Daoy (cell line): Measurements from ENCODE around the gene PDCL2. TPM values are rescaled to one million over a fixed set of nuclear protein-coding genes. Genes with fewer than 3 reads are reported as not detected.
A peak's percentile ranks its signal among the peaks of the same experiment; 100 is the strongest.
"Not testable (repeated sequence)": the region's sequence is repeated elsewhere in the genome, so short reads cannot be mapped to it uniquely, and the experiment has no call there.

Source experiments
- DNase-seq: peaks from one replicate; pipeline ENCODE4 v3.0.0-alpha.2; 2015; ENCODE audit warnings: low read depth
- total RNA-seq: library from RNA; depleted of rRNA; stranded (reverse); fragments of >200 nt; shearing (Covaris generic); gene quantifications from 2 replicates; pipeline ENCODE4 v1.2.3, GENCODE V29; 2014

The PDCL2 gene
- total RNA-seq, 1 experiment from 2014 or later = not detected

GRCh38 chr4:55588160-55588559, 3.9 kb downstream of the PDCL2 start:
- no peak for DNase-seq

- not testable (repeated sequence) for DNase-seq
These were observed 9.3 kb downstream of the PDCL2 start for GRCh38 chr4:55582773-55583172.

- DNase-seq = no peak
These were observed 13.6 kb downstream of the PDCL2 start for GRCh38 chr4:55578341-55579010.

GRCh38 chr4:55575513-55575912, 16.5 kb downstream of the PDCL2 start:
- no peak for DNase-seq

GRCh38 chr4:55574252-55574651, 17.8 kb downstream of the PDCL2 start:
- peak; percentile 11 for DNase-seq

GRCh38 chr4:55571806-55572205, 20.2 kb downstream of the PDCL2 start:
- no peak for DNase-seq

GRCh38 chr4:55568905-55569504, 23.0 kb downstream of the PDCL2 start:
- DNase-seq = no peak

GRCh38 chr4:55561889-55562288, 30.2 kb downstream of the PDCL2 start:
- DNase-seq = no peak

- DNase-seq = no peak
These were observed 31.9 kb downstream of the PDCL2 start for GRCh38 chr4:55560096-55560495.

- DNase-seq = no peak
These were observed 37.5 kb downstream of the PDCL2 start for GRCh38 chr4:55554453-55555030.

GRCh38 chr4:55553441-55554201, 38.4 kb downstream of the PDCL2 start:
- peak; percentile 75 for DNase-seq

GRCh38 chr4:55551964-55552363, 40.1 kb downstream of the PDCL2 start:
- DNase-seq = not testable (repeated sequence)

GRCh38 chr4:55549888-55550287, 42.2 kb downstream of the PDCL2 start:
- peak; percentile 37 for DNase-seq

GRCh38 chr4:55547918-55548317, 44.1 kb downstream of the PDCL2 start:
- no peak for DNase-seq

GRCh38 chr4:55547466-55547770, 44.6 kb downstream of the PDCL2 start:
- peak; percentile 39 for DNase-seq

GRCh38 chr4:55546756-55547465, 45.1 kb downstream of the PDCL2 start, which contains the start of gene CLOCK:
Gene CLOCK (minus strand): TSS chr4:55546909. CDS start chr4:55482785, 64,124 bp downstream.
- DNase-seq = peak; percentile 81

- DNase-seq = no peak
These were observed 45.6 kb downstream of the PDCL2 start for GRCh38 chr4:55546506-55546755.

GRCh38 chr4:55545641-55546505, 46.2 kb downstream of the PDCL2 start:
- DNase-seq = peak; percentile 63

GRCh38 chr4:55545151-55545550, 46.9 kb downstream of the PDCL2 start:
- DNase-seq = no peak

GRCh38 chr4:55543858-55544257, 48.2 kb downstream of the PDCL2 start:
- DNase-seq = no peak

GRCh38 chr4:55540271-55540670, 51.8 kb downstream of the PDCL2 start:
- DNase-seq = no peak
